GM18870 (cell line): ENCODE data around the gene RFX5.

ENCODE experiments used
- ATAC-seq: cut with Tn5 transposase; IDR thresholded peaks from one replicate; pipeline ENCODE4 v1.9.1; 2021; ENCODE audit warnings: moderate library complexity; ENCODE audit not compliant: unreplicated experiment

Gene RFX5

GRCh38 chr1:151325646-151326429, 21.2 kb downstream of the RFX5 start:
- no peak for ATAC-seq

GRCh38 chr1:151325231-151325630, 21.8 kb downstream of the RFX5 start:
- no peak for ATAC-seq

GRCh38 chr1:151324390-151324930, 22.6 kb downstream of the RFX5 start:
- no peak for ATAC-seq

- ATAC-seq: no peak
Measured at GRCh38 chr1:151318975-151319374, 28.1 kb downstream of the RFX5 start.

GRCh38 chr1:151315565-151316235, 31.4 kb downstream of the RFX5 start:
- no peak for ATAC-seq

GRCh38 chr1:151314137-151314875, 32.7 kb downstream of the RFX5 start:
- no peak for ATAC-seq

GRCh38 chr1:151313501-151313900, 33.6 kb downstream of the RFX5 start:
- no peak for ATAC-seq

GRCh38 chr1:151312826-151313225, 34.2 kb downstream of the RFX5 start:
- ATAC-seq: no peak

- ATAC-seq: no peak
Measured at GRCh38 chr1:151312411-151312810, 34.6 kb downstream of the RFX5 start.

- no peak for ATAC-seq
Measured at GRCh38 chr1:151311589-151312331, 35.3 kb downstream of the RFX5 start.

GRCh38 chr1:151311011-151311410, 36.0 kb downstream of the RFX5 start:
- ATAC-seq: no peak

- no peak for ATAC-seq
Measured at GRCh38 chr1:151309811-151310323, 37.2 kb downstream of the RFX5 start.

GRCh38 chr1:151294742-151295462, 52.1 kb downstream of the RFX5 start:
- no peak for ATAC-seq

- ATAC-seq: no peak
Measured at GRCh38 chr1:151293093-151293492, 54.0 kb downstream of the RFX5 start.

GRCh38 chr1:151292207-151293030, 54.6 kb downstream of the RFX5 start:
- ATAC-seq: no peak

GRCh38 chr1:151290709-151291303, 56.2 kb downstream of the RFX5 start:
- ATAC-seq: no peak
